CD4-positive, alpha-beta T cell treated with Interleukin-1 beta for 1 hour (primary cell): ENCODE data around the gene DOK6.

Experiments used
- DNase-seq, 2 donors: peaks; one replicate each; pipeline ENCODE4 v3.0.0-alpha.2; 2020 to 2022

DOK6 gene

DNA sequence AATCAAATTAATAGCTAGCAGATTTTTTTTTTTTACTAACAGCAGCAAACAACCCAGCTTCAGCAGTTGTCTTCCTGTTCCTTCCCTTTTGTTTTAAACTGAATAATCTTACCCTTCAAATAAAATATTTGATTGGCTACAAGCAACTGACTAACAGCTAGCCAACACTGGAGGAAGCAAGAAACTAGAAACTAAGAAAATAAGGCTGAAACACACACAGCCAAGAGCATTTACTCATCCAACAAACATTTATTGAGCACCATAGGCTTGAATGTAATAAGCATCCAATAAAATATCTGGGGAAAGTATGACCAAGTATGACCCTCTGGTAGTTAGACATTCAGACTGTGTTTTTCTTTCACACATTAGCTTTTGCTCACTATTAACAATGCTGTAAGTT is 357.8 kb downstream of the DOK6 start:
- no peak for DNase-seq

DNA sequence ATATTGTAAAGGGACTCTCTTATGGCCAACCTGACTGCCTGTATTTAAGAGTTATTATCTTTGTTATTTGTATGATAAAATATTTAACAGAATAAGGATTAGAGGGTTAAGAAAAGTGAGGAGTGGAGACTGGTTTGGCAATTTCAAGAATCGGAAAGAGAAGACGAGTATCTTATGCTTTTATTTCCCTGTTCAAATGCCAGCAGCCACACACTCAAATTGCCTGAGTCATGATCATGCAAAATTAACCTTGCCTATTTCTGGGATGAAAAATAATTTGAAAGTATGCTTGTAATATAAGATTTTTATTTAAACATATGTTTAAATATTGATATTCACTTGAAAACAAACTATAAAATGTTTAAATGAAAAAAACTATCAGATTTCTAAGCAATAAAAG is 358.4 kb downstream of the DOK6 start:
- DNase-seq = no peak

DNA sequence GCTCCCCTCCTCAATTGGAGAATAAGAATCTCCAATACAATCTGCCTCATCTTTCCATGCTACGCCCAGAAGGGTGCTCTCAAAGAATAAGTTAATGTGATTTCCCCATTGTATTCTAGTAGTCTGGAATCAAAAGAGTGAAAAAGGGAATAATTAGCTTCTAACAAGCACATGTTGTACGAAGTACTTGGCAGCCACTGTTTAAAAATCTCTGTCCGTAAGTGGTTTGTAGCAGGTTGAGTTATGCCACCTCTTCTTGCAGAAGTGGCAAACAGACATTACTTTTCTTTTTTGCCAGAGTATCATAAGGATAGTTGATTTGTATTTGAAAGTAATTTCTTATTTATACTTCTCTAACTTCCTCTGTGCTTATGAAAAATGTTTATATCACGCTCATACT is 362.3 kb downstream of the DOK6 start:
- DNase-seq = no peak

DNA sequence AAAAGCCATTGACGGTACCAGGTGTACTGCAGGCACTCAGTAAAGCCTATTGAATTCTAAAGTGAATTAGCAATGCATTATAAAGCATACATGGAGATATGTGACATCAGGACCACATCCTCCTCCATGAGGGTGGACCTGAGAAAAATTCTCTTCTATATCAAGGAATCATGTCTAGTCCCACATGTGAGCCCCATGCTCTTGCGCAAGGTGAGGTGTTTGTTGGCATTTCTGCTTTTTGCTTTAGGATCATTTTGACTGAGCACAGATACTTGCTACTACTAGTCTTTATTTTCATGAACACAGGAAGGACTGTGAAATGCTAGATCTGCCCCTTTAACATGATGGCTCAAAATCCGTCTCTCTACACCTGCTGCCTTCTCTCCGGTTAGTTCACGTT is 363.1 kb downstream of the DOK6 start:
- no peak for DNase-seq

DNA sequence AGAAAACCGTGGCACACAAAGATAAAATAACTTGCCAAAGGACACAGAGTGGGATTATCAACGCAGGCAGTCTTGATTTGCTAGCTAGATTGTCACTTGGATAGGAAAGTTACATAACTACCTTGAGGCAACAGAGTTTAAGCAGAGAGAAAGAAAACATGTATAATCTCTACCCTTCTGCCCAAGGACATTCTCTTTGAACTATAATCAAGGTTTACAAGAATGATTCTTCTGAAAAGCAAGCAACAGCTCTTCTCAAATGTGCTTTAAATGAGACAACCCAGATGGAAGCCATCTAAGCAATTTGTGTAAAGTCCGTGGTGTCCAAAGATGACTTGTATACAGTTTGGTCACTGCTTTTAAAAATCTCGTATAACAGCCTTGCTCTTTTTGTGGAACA is 369.6 kb downstream of the DOK6 start:
- no peak for DNase-seq

DNA sequence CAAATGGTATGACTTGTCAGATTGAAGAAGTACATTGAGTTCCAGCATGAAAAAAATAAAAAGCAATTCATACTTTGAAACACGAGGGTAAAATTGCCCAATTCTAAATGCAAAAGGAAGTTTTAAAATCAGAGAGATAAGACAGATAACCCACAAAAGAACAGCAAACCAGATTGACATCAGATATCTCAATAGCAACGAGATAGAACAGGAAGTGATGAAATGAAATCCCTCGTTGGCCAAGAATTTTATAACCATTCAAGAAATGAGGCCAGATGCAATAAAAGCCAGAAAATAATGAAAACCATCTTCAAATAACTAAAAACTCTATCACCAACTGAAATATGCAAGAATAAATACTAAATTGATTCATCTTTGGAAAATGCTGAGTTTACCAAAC is 374.1 kb downstream of the DOK6 start:
- no peak for DNase-seq

DNA sequence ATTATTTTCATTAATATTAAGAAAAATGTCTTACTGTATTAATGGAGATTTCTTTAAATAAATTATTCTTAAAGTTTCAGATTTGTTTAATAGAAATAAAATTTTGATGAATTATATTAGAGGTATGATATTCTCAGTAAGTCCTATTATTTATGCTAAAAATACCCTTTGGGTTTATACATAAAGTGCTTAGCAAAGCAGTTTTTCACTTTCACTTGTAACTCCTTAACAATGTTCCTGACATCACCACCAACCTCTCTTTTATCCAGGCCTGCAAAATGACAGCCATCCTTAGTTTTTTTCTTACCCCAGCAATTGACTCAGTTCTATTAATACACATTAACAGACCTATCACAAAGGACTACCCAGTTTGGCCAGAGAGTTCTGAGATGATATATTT is 376.6 kb downstream of the DOK6 start:
- DNase-seq = no peak

DNA sequence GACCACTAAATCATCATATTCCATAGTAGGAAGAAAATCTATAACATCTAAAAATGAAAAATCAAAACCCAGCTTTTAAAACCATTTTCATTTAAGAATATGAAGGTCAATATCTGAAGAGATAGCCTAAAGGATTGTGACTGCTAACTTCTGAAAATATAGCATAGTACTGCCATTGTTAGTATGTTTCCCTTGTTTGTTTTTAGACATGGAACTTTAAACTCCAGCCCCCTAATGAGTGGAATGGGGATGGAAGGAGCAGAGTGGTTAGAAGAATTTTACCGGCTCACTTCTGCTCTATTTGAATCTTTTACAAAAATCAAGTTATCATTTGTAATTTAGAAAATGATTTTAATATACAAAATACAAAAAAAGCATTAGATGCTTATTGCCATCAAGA is 378.0 kb downstream of the DOK6 start:
- no peak for DNase-seq

DNA sequence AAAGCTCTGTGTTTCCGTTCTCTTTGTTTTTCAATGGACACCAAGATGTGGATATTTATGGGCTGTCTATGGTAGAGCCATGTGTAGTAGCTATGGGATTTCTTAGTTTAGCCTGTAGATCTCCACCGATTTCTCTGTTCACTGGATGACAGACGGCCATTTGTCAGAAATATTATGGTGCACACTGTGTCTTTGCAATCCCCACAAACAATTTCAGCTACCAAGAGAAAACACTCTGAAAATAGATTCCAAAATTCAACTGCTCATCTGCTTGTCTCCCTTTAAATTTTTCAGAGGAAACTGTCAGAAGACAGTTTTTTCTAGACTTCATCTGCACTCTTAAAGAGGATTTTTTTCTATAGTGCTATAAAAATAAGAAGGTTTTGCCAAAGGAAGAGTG is 380.2 kb downstream of the DOK6 start:
- no peak for DNase-seq

DNA sequence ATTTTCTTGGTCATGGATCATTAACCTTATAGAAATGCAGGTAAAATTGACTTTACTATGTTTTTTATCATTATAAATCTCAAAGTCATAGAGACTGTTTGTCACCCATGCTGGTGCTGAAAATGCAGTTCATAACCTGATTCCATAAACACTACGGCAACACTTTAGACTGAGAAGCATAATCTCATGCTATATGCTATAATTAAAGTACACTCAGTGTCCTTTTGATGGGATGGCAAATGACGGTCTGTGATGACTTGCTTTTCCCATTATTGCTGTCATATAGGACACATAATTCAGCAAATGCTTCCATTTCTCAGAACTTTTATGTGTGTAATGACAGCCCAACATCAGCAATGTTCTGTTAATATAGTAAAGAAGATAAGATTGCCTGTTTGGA is 384.1 kb downstream of the DOK6 start:
- DNase-seq = no peak

DNA sequence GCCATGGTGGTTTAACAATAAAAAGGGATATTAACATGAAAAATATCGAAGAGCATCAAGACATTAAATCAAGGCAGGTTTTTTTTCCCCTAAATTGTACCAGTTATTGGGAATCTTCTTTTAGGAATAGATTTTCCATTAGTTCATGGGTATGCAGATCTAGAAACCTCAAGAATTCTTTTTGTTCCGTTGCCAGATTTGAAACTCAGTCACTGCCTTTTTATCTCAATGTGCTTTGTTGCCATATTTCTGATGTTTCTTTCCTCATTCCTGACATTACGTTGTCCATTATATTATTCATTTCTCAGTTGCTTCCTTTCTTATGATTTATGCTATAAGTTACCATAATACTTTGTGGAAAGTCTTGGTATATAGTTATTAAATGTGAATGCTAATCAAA is 384.8 kb downstream of the DOK6 start:
- no peak for DNase-seq

DNA sequence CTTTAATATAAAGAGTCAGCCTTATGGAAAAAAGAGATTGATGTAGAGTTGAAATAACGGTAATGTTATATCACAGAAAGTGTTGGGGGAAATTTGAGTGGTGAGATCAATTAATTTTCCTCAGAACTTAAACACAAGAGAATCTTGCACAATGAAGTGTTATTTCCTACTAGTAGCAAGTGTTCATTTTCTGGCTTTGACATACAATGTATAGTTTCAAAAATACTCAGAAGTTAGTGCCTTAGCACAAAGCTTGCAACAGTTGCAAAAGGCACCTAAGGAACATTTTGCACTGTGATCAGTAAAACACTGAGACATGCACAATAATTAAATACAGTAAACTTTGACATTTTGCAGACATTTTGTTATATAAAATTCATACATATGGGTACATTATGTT is 385.7 kb downstream of the DOK6 start:
- DNase-seq = no peak

DNA sequence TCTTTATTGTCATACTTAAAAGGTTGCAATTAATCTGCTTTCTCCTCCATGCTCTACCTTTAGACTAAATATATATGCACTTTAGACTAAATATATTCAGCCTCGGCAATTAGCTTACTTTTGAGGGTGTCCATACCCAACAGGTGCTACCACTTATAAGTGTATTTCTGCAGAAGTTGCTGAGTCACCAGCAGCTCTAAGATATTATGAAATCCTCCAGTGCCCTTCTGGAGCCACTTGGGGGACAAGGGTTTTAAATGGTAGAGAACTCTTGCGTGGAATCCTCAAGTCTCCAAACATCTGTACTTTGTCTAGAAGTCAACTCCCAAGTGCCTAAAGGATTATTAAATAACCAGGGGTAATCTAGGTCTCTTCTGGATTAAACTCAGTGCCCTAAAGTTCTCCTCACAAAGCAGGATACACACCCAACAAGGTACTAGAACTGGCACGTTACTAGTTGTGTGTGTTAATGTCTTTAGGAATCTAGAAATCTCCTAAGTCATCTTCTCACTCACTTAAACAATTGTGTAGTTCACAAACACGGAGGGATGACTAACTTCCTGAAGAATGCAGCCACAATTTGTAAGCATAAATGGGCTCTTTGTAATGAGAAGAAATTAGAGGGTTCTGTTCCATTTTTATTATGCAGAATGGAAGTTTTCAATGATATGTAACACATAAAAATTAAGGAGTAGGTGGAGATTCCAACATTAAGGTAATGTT is 387.3 kb downstream of the DOK6 start:
- no peak for DNase-seq

DNA sequence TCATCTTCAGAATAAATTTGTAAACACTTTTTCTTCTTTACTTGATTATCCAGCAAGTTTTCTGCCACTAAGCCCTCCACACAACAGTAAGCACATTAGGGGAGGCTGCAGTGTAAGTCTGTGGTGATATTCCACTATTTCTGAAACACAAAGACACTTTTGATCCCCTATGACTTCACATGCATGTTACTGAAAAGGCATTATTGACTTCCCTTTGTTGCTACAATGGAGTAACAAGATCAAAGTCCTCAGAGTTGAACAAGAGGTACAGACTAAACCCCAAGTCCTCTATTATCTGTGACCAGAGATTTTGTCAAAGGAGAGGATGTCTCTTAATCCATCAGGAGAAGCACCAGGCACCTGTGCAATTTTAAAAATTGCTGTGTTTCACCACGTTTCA is 389.1 kb downstream of the DOK6 start:
- no peak for DNase-seq

DNA sequence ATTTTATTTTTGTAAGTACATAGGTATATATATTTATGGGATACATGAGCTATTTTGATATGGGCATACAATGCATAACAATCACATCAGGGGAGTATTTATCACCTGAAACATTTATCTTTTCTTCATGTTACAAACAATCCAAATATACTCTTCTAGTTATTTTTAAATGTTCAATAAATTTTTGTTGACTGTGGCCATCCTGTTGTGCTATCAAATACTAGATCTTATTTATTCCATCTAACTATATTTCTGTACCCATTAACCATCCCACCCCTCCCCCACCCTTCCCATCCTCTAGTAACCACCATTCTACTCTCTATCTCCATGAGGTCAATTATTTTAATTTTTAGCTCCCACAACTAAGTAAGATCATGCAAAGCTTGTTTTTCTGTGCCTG is 390.0 kb downstream of the DOK6 start:
- DNase-seq = no peak

DNA sequence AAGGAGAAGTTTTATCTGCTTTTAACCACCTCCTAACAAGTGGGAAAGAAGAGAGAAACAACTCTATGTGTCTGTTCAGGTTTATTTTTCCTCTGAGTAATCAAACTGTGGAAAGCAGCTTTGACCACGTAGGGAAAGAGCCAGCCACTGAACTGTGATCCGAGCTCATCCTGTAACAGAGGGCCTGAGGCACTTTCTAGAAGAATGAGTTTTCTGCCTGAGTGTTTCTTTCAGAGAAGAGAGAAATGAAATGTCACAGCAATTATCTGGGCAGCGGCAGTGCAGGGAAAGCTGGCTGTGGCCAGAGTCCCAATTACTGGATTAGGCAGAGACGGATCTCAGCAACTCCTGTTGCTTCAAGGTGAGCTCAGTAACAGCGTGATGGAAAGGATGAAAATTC is 395.1 kb downstream of the DOK6 start:
- DNase-seq = no peak

DNA sequence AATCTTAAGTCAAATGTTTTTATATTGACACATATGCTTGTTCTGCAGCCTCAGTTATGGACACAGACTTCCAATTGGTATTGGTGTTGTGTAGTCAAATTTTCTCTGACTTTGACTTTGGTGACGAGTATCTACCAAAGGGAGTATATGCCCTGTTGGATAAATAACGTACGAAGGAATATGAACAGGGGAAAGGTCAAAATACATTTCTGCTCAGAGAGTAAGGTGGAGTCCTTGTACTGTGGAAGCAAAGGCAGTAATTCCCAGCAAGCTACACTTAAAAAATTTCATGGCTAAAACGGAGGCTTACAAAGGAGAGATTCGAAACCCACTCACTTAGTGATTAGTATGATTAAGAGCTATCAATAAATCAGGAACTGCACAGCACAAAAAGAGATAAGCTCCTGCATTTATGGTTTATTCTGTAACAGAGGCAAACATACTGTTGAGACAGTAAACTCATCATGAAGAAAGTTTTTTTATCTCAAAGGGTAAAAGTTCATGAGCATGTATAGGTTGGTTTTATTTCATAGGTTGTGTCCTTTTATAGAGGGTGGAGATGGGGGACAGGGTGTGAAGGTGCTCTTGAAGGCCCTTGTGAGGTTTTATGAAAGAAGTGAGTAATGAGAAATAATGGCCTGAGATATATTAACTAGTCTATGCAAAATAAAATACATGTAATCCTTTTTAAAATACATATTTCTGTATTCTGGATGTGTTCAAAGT is 404.3 kb downstream of the DOK6 start:
- DNase-seq = no peak

DNA sequence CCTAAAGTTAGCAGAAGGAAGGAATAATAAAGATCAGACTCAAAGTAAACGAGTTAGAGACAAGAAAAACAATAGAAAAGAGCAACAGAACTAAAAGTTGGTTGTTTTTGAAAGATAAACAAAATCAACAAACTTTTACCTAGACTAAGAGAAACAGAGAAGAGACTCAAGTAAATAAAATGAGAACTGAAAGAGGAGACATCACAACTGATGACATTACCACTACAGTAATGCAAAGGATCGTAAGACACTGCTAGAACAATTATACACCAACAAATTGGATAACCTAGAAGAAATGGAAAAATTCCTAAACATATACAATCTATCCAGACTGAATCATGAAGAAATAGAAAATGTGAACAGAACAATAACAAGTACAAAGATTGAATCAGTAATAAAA is 407.7 kb downstream of the DOK6 start:
- no peak for DNase-seq

DNA sequence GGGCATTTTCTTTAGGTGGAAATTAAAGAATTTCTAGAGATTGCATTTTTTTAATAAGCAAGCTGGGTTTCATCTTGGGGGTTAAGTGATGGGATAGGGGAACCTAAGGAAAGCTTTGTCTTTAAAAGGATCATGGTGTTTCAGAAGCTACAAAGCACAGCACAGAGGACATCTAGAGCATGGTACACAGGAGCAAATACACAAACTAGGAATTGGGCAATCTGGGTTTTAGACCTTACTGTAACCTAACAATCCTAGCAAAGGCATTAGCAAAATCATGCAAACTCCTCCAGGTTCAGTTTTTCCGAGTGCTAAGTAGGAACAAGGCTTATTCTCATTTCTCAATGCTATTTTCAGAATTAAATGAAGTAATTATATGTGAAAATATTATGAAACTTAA is 412.9 kb downstream of the DOK6 start:
- DNase-seq = no peak

DNA sequence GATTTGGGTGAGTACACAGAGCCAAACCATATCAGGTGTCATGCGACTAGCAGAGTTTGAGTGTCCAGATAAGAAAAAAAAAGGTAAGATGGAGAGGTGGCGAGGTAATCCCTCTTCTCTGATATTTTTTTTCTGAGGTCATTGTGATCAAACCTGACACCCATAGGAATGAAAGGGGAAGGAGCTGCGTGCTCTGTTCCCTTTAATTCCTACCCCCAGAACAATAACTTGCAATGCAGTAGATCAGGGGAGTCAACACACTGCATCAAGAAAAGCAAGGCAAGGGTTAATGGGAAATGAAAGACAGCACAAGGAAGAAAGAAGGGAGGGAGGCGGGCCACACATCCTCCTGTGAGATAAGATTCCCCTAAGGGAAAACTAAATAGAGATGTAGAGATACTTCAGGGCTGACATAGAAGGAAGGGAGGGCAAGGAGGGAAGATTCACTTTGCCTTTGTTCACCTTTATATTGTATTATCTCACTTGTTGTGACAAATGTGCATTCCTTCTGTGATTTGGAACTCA is 414.2 kb downstream of the DOK6 start:
- DNase-seq = no peak

DNA sequence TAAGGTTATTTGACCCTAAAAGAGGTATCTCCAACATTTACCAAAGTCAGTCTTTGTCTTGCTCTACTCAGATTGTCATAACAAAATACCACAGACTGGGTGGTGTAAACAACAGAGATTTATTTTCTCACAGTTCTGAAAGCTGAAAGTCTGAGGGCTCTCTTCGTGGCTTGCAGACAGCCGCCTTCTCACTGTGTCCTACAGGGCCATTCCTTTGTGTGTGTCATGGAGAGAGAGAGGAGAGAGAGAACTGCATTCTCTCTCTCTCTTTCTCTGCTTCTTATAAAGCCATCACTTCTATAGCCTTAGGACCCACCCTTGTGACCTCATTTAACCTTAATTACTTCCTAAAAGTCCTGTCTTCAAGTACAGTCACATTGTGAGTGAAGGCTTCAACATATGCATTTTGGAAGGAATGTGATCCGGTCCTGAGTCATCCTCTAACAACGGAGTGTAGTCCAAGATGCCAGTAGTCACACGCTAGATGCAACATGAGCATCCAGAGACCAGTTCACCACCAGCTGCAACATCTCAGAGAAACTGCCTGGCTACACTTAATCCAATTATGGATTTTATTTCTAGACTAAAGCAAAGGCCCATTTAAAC is 416.8 kb downstream of the DOK6 start:
- no peak for DNase-seq

DNA sequence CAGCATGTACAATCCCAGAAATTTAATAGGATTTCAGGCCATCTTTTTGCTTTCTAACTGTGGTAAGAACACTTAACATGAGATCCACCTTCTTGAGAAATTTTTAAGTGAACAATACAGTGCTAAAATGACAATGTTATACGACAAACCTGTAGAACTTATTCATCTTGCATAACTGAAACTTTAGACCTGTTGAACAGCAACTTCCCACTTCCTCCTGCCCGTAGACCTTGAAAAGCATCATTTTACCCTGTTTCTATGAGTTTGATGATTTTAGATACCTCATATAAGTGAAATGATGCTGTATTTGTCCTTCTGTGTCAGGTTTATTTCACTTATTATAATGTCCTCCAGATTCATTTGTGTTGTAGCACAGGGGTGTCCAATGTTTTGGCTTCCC is 418.8 kb downstream of the DOK6 start:
- no peak for DNase-seq

DNA sequence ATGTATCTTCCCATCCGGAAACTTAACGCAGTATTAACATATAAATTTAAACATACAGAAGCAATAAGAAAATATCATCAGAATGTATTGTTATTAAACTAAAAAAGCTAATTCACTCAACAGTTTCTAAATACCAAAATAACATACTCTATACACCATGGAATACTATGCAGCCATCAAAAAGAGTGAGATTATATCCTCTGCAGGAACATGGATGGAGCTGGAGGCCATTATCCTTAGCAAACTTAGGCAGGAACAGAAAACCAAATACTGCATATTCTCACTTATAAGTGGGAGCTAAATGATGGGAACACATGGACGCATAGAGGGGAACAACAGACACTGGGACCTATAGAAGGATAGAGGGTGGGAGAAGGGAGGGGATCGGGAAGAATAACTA is 419.9 kb downstream of the DOK6 start:
- no peak for DNase-seq

DNA sequence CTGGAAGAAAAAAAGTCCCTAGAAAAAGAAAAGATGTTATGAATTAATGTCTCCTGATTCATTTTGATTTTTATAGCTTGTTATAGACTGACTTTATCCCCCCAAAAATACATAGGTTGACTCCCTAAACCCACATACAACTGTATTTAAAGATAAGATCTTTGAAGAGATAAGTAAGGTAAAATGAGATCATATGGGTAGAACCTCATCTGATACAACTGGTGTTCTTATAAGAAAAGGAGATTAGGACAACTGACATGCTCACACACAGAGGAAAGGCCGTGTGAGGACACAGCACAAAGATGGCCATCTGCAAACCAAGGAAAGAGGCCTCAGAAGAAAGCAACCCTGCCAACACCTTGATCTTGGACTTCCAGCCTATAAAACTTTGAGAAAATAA is 429.5 kb downstream of the DOK6 start:
- no peak for DNase-seq
